Right lobe of liver (tissue), 6 donors: ENCODE measurements around the gene SGSM2. TPM values are rescaled to one million over a fixed set of nuclear protein-coding genes. Genes with fewer than 3 reads are reported as not detected.

Source experiments
- ATAC-seq, 4 donors: fragments of 200-7000 bp; cut with Tn5 transposase; one replicate each; pipeline ENCODE4 v1.9.1; 2020; ENCODE audit warnings: mild to moderate bottlenecking in 4 of 4, moderate library complexity in 4 of 4
- DNase-seq, 3 donors: peaks; one replicate each; pipeline ENCODE4 v3.0.0-alpha.2; 2020
- H3K27ac ChIP-seq, 3 donors: fragments of 200-600 bp; one replicate each; pipeline ENCODE4 v1.8.0; 2022
- H3K27me3 ChIP-seq, 2 donors: fragments of 200-600 bp; one replicate each; pipeline ENCODE4 v1.8.0; 2022
- H3K36me3 ChIP-seq, 4 donors: fragments of 200-600 bp; sonication (generic) in 1 of 4; one replicate each; pipeline versions ENCODE4 v1.5.1 to v1.8.0; 2017 to 2022; ENCODE audit warnings: control low read depth in 1 of 4
- H3K4me1 ChIP-seq, 4 donors: fragments of 200-600 bp; sonication (generic) in 1 of 4; one replicate each; pipeline versions ENCODE4 v1.5.1 to v1.8.0; 2017 to 2022; ENCODE audit warnings: control low read depth in 1 of 4
- H3K4me3 ChIP-seq, 3 donors: fragments of 200-600 bp; one replicate each; pipeline ENCODE4 v1.8.0; 2022
- H3K9me3 ChIP-seq, 4 donors: fragments of 200-600 bp; sonication (generic) in 1 of 4; one replicate each; pipeline versions ENCODE4 v1.5.1 to v1.8.0; 2017 to 2022; ENCODE audit warnings: control low read depth in 1 of 4
- POLR2A ChIP-seq: fragments of 450-650 bp; IDR thresholded peaks from one replicate; pipeline ENCODE4 v1.6.1; 2017; ENCODE audit warnings: antibody characterized with exemption, mild to moderate bottlenecking
- WGBS: methylation state at CpG from one replicate; pipeline ENCODE4 v1.1.6; 2018; ENCODE audit warnings: low coverage, low lambda C conversion rate; ENCODE audit not compliant: insufficient coverage; ENCODE audit errors: missing lambda C conversion rate; 5-methylcytosine and 5-hydroxymethylcytosine counted together
- intact Hi-C, 2 donors: fragments of 100-400 bp; cut with DNase I; formaldehyde crosslinking; loops; one replicate each; pipeline versions ENCODE4 v1.11.2 to v1.14.1; 2022
- total RNA-seq, 6 experiments: library from RNA; depleted of rRNA in 2 of 6; stranded (reverse); fragments of >200 nt in 2 of 6; fragmentation: NEBNext Ultra II Directional in 3 of 6; extraction: Animal tissue kit (Norgen Biotek cat#: 25700) in 3 of 6; gene quantifications; one replicate each; pipeline versions ENCODE4 v1.1.0 to v1.2.4, GENCODE V29; 2016 to 2023
- TF ChIP-seq, protein P1 (sequence below), 4 donors: fragments of 200-600 bp in 3 of 4; fragments of 450-650 bp in 1 of 4; IDR thresholded peaks; one replicate each; pipeline versions ENCODE4 v1.5.1 to v1.8.0; 2016 to 2022; ENCODE audit warnings: antibody characterized with exemption in 4 of 4, mild to moderate bottlenecking in 2 of 4
- donor health status: DM: no; HTN: yes; CAD: no.
- donor health status: DM: no; HTN: no; CAD: no.
- donor health status: DM: no; HTN: no; CAD: no.
- donor health status: DM: no; HTN: yes; CAD: no.
- donor health status: DM: no; HTN: yes; CAD: no.

The SGSM2 gene
- total RNA-seq, 6 experiments from 2014 or later = 6.0 to 17.2 (median 13.2) TPM

DNA sequence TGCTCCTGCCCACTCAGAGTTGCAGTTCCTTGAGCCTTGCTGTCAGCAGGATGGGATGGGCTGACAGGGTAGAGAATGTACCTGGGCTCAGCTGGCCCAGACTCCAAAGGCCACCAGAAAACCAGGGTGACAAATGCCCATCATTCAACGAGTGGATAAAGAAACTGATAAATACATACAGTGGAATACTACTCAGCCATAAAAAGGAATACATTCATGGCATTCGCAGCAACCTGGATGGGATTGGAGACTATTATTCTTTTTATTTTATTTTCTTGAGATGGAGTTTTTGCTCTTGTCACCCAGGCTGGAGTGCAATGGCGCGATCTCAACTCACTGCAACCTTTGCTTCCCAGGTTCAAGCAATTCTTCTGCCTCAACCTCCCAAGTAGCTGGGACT, 19.9 kb downstream of the SGSM2 start:
- intact Hi-C loops = no loop called here
- Histone ChIP-seq H3K27ac (no peak overlapping the region), H3K36me3 (no peaks in the 10 kb centered on the region), H3K4me3 (no peak overlapping the region), H3K27me3 (no peaks in the 10 kb centered on the region), H3K9me3 (no peaks in the 10 kb centered on the region), H3K4me1 (peaks cover 0 to 2% (median 0%) of the 10 kb centered on the region in 4 donors)
- ATAC-seq (no peak), DNase-seq (no peak)
- 86% methylated on average over 4 of the region's 4 CpGs for WGBS
- no peak for TF ChIP-seq POLR2A
- TF ChIP-seq, protein P1, sequence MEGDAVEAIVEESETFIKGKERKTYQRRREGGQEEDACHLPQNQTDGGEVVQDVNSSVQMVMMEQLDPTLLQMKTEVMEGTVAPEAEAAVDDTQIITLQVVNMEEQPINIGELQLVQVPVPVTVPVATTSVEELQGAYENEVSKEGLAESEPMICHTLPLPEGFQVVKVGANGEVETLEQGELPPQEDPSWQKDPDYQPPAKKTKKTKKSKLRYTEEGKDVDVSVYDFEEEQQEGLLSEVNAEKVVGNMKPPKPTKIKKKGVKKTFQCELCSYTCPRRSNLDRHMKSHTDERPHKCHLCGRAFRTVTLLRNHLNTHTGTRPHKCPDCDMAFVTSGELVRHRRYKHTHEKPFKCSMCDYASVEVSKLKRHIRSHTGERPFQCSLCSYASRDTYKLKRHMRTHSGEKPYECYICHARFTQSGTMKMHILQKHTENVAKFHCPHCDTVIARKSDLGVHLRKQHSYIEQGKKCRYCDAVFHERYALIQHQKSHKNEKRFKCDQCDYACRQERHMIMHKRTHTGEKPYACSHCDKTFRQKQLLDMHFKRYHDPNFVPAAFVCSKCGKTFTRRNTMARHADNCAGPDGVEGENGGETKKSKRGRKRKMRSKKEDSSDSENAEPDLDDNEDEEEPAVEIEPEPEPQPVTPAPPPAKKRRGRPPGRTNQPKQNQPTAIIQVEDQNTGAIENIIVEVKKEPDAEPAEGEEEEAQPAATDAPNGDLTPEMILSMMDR (IDR thresholded peaks at IDR 0.05) = no peak

DNA sequence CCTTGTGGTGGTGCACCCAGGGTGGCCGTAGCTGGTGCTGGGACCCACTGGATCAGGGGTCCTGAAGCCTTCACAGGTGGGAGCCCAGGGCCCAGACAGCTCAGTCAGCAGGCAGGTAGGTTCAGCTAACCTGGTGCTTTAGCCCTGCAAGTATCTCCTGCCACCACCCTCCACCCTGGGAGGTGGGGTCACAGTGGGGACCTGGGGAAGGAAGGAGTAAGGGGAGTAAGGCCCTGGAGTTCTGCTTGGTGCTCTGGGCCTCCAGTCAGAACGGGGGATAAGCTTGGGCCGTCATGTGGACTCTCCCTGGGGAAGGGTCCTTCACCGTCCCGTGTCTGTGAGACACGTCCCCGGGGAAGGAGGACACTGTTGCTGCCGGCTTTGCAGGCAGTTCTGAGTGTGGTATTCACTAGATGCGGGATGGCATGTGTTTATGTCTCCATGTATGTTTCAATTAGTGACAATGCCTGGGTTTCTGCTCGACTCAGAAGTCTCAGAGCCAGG, 20.7 kb downstream of the SGSM2 start:
- TF ChIP-seq, protein P1 (IDR thresholded peaks at IDR 0.05) = no peak
- TF ChIP-seq POLR2A = no peak
- Histone ChIP-seq H3K27me3 (no peaks in the 10 kb centered on the region), H3K27ac (no peak overlapping the region), H3K4me1 (peaks cover 0 to 1% (median 0%) of the 10 kb centered on the region in 4 donors), H3K9me3 (no peaks in the 10 kb centered on the region), H3K36me3 (no peaks in the 10 kb centered on the region), H3K4me3 (no peak overlapping the region)
- intact Hi-C loops = no loop called here
- ATAC-seq (no peak), DNase-seq (no peak)
- WGBS = 95% methylated on average over 4 of the region's 10 CpGs

DNA sequence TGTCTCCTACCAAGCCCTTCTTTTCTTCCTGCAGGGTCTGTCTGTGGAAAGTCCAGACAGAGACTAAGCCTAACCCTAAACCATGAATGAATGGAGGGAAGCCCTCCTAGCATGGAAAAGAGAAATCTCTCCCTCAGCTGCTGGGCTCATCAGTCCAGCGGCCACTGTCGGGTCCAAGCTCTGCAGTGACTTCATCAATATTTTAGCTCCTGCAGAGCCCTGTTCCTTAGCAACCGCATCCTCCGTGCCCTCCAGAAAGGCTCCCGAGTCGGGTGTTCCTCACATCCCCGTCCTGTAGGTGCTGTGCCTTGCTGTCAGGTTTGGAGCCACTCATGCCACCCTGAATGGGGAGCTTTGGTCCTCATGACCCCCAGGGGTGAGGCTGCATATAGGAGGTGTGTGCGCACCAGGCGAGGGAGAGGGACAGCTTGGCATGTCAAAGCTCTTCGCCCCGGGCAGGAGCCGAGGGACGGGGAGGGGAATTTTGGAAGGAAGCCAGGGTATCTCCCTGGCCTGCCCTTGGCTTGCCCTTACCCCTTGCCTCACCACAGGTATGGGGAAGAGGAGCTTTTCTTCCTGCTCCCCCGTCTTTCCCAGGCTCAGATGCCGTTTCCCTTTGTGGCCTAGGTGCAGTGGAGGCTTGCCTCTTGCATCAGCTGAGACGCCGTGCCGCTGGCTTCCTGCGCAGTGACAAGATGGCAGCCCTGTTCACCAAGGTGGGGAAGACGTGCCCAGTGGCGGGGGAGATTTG, 23.9 kb downstream of the SGSM2 start:
- Histone ChIP-seq H3K36me3 (peaks cover 0 to 2% (median 0%) of the 10 kb centered on the region in 4 donors), H3K27ac (no peak overlapping the region), H3K4me3 (no peak overlapping the region), H3K27me3 (no peaks in the 10 kb centered on the region), H3K9me3 (no peaks in the 10 kb centered on the region), H3K4me1 (no peaks in the 10 kb centered on the region)
- TF ChIP-seq, protein P1 (IDR thresholded peaks at IDR 0.05) = no peak
- TF ChIP-seq POLR2A = no peak
- ATAC-seq (no peak), DNase-seq (no peak)
- 71% methylated on average over 10 of the region's 21 CpGs for WGBS
- intact Hi-C loops = no loop called here

DNA sequence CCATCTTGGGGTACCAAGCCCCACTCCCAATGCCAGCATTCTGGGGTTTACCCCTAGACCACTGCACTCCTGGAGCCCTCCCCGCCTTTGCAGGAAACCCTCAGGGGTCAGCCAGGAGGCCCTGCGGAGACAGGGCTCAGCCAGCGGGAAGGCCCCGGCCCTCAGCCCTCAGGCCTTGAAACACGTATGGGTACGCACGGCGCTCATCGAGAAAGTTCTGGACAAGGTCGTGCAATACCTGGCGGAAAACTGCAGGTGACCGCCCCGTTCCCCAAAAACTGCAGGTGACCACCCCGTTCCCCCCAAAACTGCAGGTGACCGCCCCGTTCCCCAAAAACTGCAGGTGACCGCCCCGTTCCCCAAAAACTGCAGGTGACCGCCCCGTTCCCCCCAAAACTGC, 24.7 kb downstream of the SGSM2 start:
- no peak for ATAC-seq
- WGBS = 93% methylated on average over 5 of the region's 20 CpGs
- Histone ChIP-seq H3K27ac (no peak overlapping the region), H3K4me1 (no peaks in the 10 kb centered on the region), H3K27me3 (no peaks in the 10 kb centered on the region), H3K9me3 (no peaks in the 10 kb centered on the region), H3K36me3 (peaks cover 0 to 2% (median 0%) of the 10 kb centered on the region in 4 donors), H3K4me3 (no peak overlapping the region)
- intact Hi-C loops = no loop called here
- DNase-seq = no peak
- TF ChIP-seq POLR2A = no peak
- TF ChIP-seq, protein P1 (IDR thresholded peaks at IDR 0.05) = no peak
